IMR-90 (cell line): ENCODE measurements around the gene VAV3. TPM values are rescaled to one million over a fixed set of nuclear protein-coding genes. Genes with fewer than 3 reads are reported as not detected.

Experiments
- ATAC-seq: fragments of 200-7000 bp; cut with Tn5 transposase; 2 replicates; pipeline ENCODE4 v1.9.1; 2020; ENCODE audit warnings: low read depth, mild to moderate bottlenecking, moderate library complexity
- BruUV-seq: library from RNA; stranded (reverse); fragments of 400-500 nt; replicated peaks from 2 replicates; lab custom pipeline; 2021; lab: Mats Ljungman, UMichigan
- CTCF ChIA-PET: fragments of 300-600 bp; formaldehyde crosslinking; extraction: SDS; loops from one replicate; lab custom pipeline; 2021; ENCODE audit warnings: antibody characterized with exemption; lab: Yijun Ruan, JAX
- POLR2A ChIA-PET: fragments of 300-600 bp; sonication (Branson Sonifier 250); formaldehyde crosslinking; loops from one replicate; lab custom pipeline; 2022; ENCODE audit warnings: antibody characterized with exemption; ENCODE audit not compliant: unreplicated experiment; lab: Charles Lee
- DNase-seq: peaks from one replicate; pipeline ENCODE4 v3.0.0; 2013
- H2AFZ ChIP-seq: replicated peaks from 2 replicates; pipeline ENCODE3; 2013; ENCODE audit warnings: low read length, mild to moderate bottlenecking; ENCODE audit not compliant: poor library complexity
- H2AK5ac ChIP-seq: 2 replicates; pipeline ENCODE4 v1.6.1; 2013; ENCODE audit warnings: low read depth, low read length, inconsistent platforms
- H2AK9ac ChIP-seq: replicated peaks from 2 replicates; pipeline ENCODE3; 2013; ENCODE audit warnings: mild to moderate bottlenecking, low read depth, low read length, moderate library complexity; ENCODE audit not compliant: poor library complexity
- H2BK120ac ChIP-seq: 2 replicates; pipeline ENCODE4 v1.6.1; 2013; ENCODE audit warnings: low read depth, low read length, inconsistent platforms
- H2BK15ac ChIP-seq: 3 replicates; pipeline ENCODE4 v1.6.1; 2013; ENCODE audit warnings: low read depth, low read length, inconsistent platforms
- H2BK20ac ChIP-seq: 2 replicates; pipeline ENCODE4 v1.6.1; 2013; ENCODE audit warnings: low read depth, mild to moderate bottlenecking, inconsistent platforms, low read length, moderate library complexity
- H2BK5ac ChIP-seq: 2 replicates; pipeline ENCODE4 v1.6.1; 2013; ENCODE audit warnings: mild to moderate bottlenecking, low read depth, low read length, inconsistent platforms; ENCODE audit not compliant: poor library complexity, severe bottlenecking
- H3K14ac ChIP-seq: replicated peaks from 2 replicates; pipeline ENCODE4 v1.6.1; 2013; ENCODE audit warnings: low read depth, low read length, inconsistent platforms
- H3K18ac ChIP-seq: 2 replicates; pipeline ENCODE4 v1.6.1; 2013; ENCODE audit warnings: low read depth, low read length, control low read depth
- H3K23ac ChIP-seq: 2 replicates; pipeline ENCODE4 v1.6.1; 2013; ENCODE audit warnings: low read depth, low read length, inconsistent platforms
- H3K27ac ChIP-seq: 2 replicates; pipeline ENCODE4 v1.5.1; 2013; ENCODE audit warnings: mild to moderate bottlenecking, control low read depth, low read length; ENCODE audit not compliant: insufficient read depth
- H3K27me3 ChIP-seq: 2 replicates; pipeline ENCODE4 v1.6.1; 2013; ENCODE audit warnings: low read length; ENCODE audit not compliant: control insufficient read depth, insufficient read depth
- H3K36me3 ChIP-seq: 2 replicates; pipeline ENCODE4 v1.6.1; 2013; ENCODE audit warnings: low read length, mixed read lengths; ENCODE audit not compliant: control insufficient read depth, insufficient read depth
- H3K4ac ChIP-seq: 2 replicates; pipeline ENCODE4 v1.6.1; 2013; ENCODE audit warnings: low read depth, low read length, inconsistent platforms
- H3K4me1 ChIP-seq: 2 replicates; pipeline ENCODE4 v1.6.1; 2013; ENCODE audit warnings: low read length, mixed read lengths; ENCODE audit not compliant: control insufficient read depth, insufficient read depth
- H3K4me2 ChIP-seq: 2 replicates; pipeline ENCODE4 v1.6.1; 2013; ENCODE audit warnings: low read depth, mild to moderate bottlenecking, control low read depth, low read length, moderate library complexity
- H3K4me3 ChIP-seq: 2 replicates; pipeline ENCODE4 v1.5.1; 2013; ENCODE audit warnings: low read depth, mild to moderate bottlenecking, control low read depth, low read length, moderate library complexity; ENCODE audit not compliant: insufficient read depth
- H3K56ac ChIP-seq: 2 replicates; pipeline ENCODE4 v1.6.1; 2013; ENCODE audit warnings: low read length, inconsistent platforms; ENCODE audit not compliant: insufficient read depth; ENCODE audit errors: extremely low read depth
- H3K79me1 ChIP-seq, 2 experiments: 2 replicates each; pipeline ENCODE4 v1.6.1; 2013; ENCODE audit warnings: low read length in 2 of 2, inconsistent platforms in 1 of 2, low read depth in 1 of 2
- H3K9ac ChIP-seq: 2 replicates; pipeline ENCODE4 v1.6.1; 2013; ENCODE audit warnings: low read depth, low read length, control low read depth
- H3K9me1 ChIP-seq: 2 replicates; pipeline ENCODE4 v1.6.1; 2013; ENCODE audit warnings: low read length, inconsistent platforms; ENCODE audit not compliant: insufficient read depth
- H3K9me3 ChIP-seq: 2 replicates; pipeline ENCODE4 v1.6.1; 2013; ENCODE audit warnings: low read length; ENCODE audit not compliant: control insufficient read depth, insufficient read depth
- H4K20me1 ChIP-seq: 2 replicates; pipeline ENCODE4 v1.6.1; 2013; ENCODE audit warnings: low read length, inconsistent platforms; ENCODE audit not compliant: insufficient read depth
- H4K5ac ChIP-seq: 2 replicates; pipeline ENCODE4 v1.6.1; 2013; ENCODE audit warnings: mild to moderate bottlenecking, low read depth, low read length, control low read depth
- H4K8ac ChIP-seq, 2 experiments: 2 replicates each; pipeline ENCODE4 v1.6.1; 2013; ENCODE audit warnings: low read depth in 2 of 2, low read length in 2 of 2, control low read depth in 1 of 2, inconsistent platforms in 1 of 2
- H4K91ac ChIP-seq: 2 replicates; pipeline ENCODE4 v1.6.1; 2013; ENCODE audit warnings: low read depth, low read length, inconsistent platforms; ENCODE audit not compliant: insufficient read depth
- CEBPB ChIP-seq: IDR thresholded peaks from 2 replicates; pipeline ENCODE4 v1.6.1; 2012; ENCODE audit warnings: low read depth, low read length, improper control_type of control experiment
- CHD1 ChIP-seq: IDR thresholded peaks from 2 replicates; pipeline ENCODE4 v1.6.1; 2012; ENCODE audit warnings: low read depth, low read length, improper control_type of control experiment
- MAFK ChIP-seq: IDR thresholded peaks from 2 replicates; pipeline ENCODE4 v1.6.1; 2012; ENCODE audit warnings: low read depth, low read length, improper control_type of control experiment
- MAZ ChIP-seq: IDR thresholded peaks from 2 replicates; pipeline ENCODE4 v1.6.1; 2012; ENCODE audit warnings: low read depth, mild to moderate bottlenecking, low read length, improper control_type of control experiment, moderate library complexity, borderline replicate concordance
- NFE2L2 ChIP-seq: fragments of 150-350 bp; IDR thresholded peaks from 2 replicates; pipeline ENCODE4 v1.6.1; 2016; ENCODE audit warnings: low read depth, mild to moderate bottlenecking, low read length
- POLR2A ChIP-seq: IDR thresholded peaks from 2 replicates; pipeline ENCODE4 v1.6.1; 2012; ENCODE audit warnings: mild to moderate bottlenecking, low read depth, low read length
- RAD21 ChIP-seq: IDR thresholded peaks from 2 replicates; pipeline ENCODE4 v1.6.1; 2012; ENCODE audit warnings: low read length, improper control_type of control experiment
- RFX5 ChIP-seq: IDR thresholded peaks from 2 replicates; pipeline ENCODE4 v1.8.0; 2012; ENCODE audit warnings: low read depth, mild to moderate bottlenecking, low read length, moderate library complexity
- SMC3 ChIP-seq: fragments of 150-350 bp; IDR thresholded peaks from 2 replicates; pipeline ENCODE4 v1.6.1; 2016; ENCODE audit warnings: low read depth, mild to moderate bottlenecking, antibody characterized with exemption, low read length, moderate library complexity
- WGBS, 2 experiments: methylation state at CpG; one replicate each; pipeline versions ENCODE4 v1.1.5 to v1.1.7; 2013; ENCODE audit warnings: missing lambda C conversion rate in 2 of 2; ENCODE audit not compliant: insufficient read length in 1 of 2; ENCODE audit errors: extremely low coverage in 2 of 2; 5-methylcytosine and 5-hydroxymethylcytosine counted together
- dilution Hi-C: fragments of 300-500 bp; cut with HindIII; formaldehyde crosslinking; loops from one replicate; pipeline ENCODE4 v1.14.3; 2018; ENCODE audit warnings: low sequenced_read_pairs; ENCODE audit not compliant: unreplicated experiment
- in situ Hi-C: fragments of 300-500 bp; cut with MboI; formaldehyde crosslinking; loops from 3 replicates; pipeline ENCODE4 v1.14.3; 2019; ENCODE audit warnings: low sequenced_read_pairs, inconsistent platforms, mixed read lengths
- intact Hi-C: fragments of 100-400 bp; cut with micrococcal nuclease; formaldehyde crosslinking; loops from 2 replicates; pipeline ENCODE4 v1.10.0; 2022
- polyA plus RNA-seq, 3 experiments: library from polyadenylated mRNA; depleted of rRNA; stranded (reverse); fragments of >200 nt; gene quantifications; 2 replicates each; pipeline ENCODE4 v1.2.3, GENCODE V29; 2012; ENCODE audit warnings: low replicate concordance in 1 of 3
- total RNA-seq: library from RNA; depleted of rRNA; stranded (reverse); fragments of >200 nt; gene quantifications from 2 replicates; pipeline ENCODE4 v1.2.3, GENCODE V29; 2012
- TF ChIP-seq, protein P1 (sequence below): conservative IDR thresholded peaks from 2 replicates; pipeline ENCODE4 v1.5.1; 2012; ENCODE audit warnings: mild to moderate bottlenecking, low read depth, low read length, improper control_type of control experiment
- TF ChIP-seq, protein P2 (sequence below): fragments of 150-350 bp; IDR thresholded peaks from 2 replicates; pipeline ENCODE4 v1.6.1; 2016; ENCODE audit warnings: low read depth, mild to moderate bottlenecking, low read length, moderate library complexity, borderline replicate concordance

VAV3 gene
- total and polyA plus RNA-seq, 2 of the 4 experiments (the other 2 are of a cell fraction) = 0.12 to 0.18 TPM

DNA sequence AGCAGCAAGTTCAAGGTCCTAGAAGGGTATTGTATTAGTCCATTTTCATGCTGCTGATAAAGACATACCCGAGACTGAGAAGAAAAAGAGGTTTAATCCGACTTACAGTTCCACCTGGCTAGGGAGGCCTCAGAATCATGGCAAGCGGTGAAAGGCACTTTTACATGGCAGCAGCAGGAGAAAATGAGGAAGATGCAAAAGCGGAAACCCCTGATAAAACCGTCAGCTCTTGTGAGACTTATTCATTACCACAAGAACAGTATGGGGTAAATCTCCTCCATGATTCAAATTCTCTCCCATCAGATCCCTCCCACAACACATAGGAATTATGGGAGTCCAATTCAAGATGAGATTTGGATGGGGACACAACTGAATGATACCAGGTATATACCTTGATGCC, 414.6 kb downstream of the VAV3 start:
- no peak overlapping the region for H3K27ac ChIP-seq
- no peak overlapping the region for H3K4ac ChIP-seq
- no peaks in the 10 kb centered on the region for H3K4me1 ChIP-seq
- H3K14ac ChIP-seq = no peak overlapping the region
- TF ChIP-seq RFX5 = no peak
- no peak for TF ChIP-seq NFE2L2
- TF ChIP-seq, protein P1, sequence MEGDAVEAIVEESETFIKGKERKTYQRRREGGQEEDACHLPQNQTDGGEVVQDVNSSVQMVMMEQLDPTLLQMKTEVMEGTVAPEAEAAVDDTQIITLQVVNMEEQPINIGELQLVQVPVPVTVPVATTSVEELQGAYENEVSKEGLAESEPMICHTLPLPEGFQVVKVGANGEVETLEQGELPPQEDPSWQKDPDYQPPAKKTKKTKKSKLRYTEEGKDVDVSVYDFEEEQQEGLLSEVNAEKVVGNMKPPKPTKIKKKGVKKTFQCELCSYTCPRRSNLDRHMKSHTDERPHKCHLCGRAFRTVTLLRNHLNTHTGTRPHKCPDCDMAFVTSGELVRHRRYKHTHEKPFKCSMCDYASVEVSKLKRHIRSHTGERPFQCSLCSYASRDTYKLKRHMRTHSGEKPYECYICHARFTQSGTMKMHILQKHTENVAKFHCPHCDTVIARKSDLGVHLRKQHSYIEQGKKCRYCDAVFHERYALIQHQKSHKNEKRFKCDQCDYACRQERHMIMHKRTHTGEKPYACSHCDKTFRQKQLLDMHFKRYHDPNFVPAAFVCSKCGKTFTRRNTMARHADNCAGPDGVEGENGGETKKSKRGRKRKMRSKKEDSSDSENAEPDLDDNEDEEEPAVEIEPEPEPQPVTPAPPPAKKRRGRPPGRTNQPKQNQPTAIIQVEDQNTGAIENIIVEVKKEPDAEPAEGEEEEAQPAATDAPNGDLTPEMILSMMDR = no peak
- no peak for TF ChIP-seq POLR2A
- TF ChIP-seq CHD1 = no peak
- no peak for TF ChIP-seq CEBPB
- no peak for TF ChIP-seq RAD21
- TF ChIP-seq, protein P2, sequence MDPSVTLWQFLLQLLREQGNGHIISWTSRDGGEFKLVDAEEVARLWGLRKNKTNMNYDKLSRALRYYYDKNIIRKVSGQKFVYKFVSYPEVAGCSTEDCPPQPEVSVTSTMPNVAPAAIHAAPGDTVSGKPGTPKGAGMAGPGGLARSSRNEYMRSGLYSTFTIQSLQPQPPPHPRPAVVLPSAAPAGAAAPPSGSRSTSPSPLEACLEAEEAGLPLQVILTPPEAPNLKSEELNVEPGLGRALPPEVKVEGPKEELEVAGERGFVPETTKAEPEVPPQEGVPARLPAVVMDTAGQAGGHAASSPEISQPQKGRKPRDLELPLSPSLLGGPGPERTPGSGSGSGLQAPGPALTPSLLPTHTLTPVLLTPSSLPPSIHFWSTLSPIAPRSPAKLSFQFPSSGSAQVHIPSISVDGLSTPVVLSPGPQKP = no peak
- TF ChIP-seq MAZ = no peak
- no peak for TF ChIP-seq MAFK
- no peak for TF ChIP-seq SMC3
- no peaks in the 10 kb centered on the region for H3K27me3 ChIP-seq
- no peak overlapping the region for H4K8ac ChIP-seq
- intact Hi-C loops (no loop called here), dilution Hi-C loops (no loop called here), in situ Hi-C loops (no loop called here)
- H3K9me1 ChIP-seq = no peaks in the 10 kb centered on the region
- CTCF ChIA-PET = no interaction called here
- no peak overlapping the region for H3K4me2 ChIP-seq
- no peaks in the 10 kb centered on the region for H3K9me3 ChIP-seq
- no peaks in the 10 kb centered on the region for H4K20me1 ChIP-seq
- no peak overlapping the region for H2AK5ac ChIP-seq
- H2AK9ac ChIP-seq = no peak overlapping the region
- H3K9ac ChIP-seq = no peak overlapping the region
- no peak overlapping the region for H2BK20ac ChIP-seq
- H2BK15ac ChIP-seq = no peak overlapping the region
- no peak overlapping the region for H3K23ac ChIP-seq
- H3K79me1 ChIP-seq = no peaks in the 10 kb centered on the region
- POLR2A ChIA-PET = no interaction called here
- no peak for DNase-seq
- H3K56ac ChIP-seq = no peak overlapping the region
- no peak overlapping the region for H2AFZ ChIP-seq
- no peak for ATAC-seq
- H3K36me3 ChIP-seq = no peaks in the 10 kb centered on the region
- no peak overlapping the region for H4K5ac ChIP-seq
- no TSS peak for BruUV-seq
- 67% methylated on average over 1 of the region's 5 CpGs; no CpG with 5 or more reads in 1 of the 2 experiments for WGBS, 2 experiments
- no peak overlapping the region for H3K4me3 ChIP-seq
- H3K18ac ChIP-seq = no peak overlapping the region
- H4K91ac ChIP-seq = no peak overlapping the region
- no peak overlapping the region for H2BK5ac ChIP-seq
- no peak overlapping the region for H2BK120ac ChIP-seq
